ENCODE data around the gene TMEM270.

DNA sequence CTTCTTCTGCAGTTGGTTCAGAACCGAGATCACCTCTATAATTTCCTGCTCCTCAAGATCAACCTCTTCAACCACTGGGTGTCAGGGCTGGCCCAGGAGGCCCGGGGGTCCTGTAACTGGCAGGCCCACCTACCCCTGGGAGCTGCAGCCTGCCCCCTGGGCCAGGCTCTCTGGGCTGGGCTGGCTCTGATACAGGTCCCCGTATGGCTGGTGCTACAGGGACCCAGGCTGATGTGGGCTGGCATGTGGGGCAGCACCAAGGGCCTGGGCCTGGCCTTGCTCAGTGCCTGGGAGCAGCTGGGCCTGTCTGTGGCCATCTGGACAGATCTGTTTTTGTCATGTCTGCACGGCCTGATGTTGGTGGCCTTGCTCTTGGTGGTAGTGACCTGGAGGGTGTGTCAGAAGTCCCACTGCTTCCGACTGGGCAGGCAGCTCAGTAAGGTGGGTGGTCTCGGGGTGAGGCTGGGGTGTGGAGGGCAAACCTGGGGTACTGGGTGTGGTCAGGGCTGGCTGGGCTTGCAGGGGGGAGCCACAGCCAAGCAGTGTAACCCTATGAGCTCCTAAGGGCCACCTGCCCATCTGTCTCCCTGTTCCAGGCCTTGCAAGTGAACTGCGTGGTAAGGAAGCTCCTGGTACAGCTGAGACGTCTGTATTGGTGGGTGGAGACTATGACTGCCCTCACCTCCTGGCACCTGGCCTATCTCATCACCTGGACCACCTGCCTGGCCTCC lies 4.2 kb downstream of the TMEM270 start:
- TF ChIP-seq, protein P1, sequence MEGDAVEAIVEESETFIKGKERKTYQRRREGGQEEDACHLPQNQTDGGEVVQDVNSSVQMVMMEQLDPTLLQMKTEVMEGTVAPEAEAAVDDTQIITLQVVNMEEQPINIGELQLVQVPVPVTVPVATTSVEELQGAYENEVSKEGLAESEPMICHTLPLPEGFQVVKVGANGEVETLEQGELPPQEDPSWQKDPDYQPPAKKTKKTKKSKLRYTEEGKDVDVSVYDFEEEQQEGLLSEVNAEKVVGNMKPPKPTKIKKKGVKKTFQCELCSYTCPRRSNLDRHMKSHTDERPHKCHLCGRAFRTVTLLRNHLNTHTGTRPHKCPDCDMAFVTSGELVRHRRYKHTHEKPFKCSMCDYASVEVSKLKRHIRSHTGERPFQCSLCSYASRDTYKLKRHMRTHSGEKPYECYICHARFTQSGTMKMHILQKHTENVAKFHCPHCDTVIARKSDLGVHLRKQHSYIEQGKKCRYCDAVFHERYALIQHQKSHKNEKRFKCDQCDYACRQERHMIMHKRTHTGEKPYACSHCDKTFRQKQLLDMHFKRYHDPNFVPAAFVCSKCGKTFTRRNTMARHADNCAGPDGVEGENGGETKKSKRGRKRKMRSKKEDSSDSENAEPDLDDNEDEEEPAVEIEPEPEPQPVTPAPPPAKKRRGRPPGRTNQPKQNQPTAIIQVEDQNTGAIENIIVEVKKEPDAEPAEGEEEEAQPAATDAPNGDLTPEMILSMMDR (IDR thresholded peaks at IDR 0.05; ENCODE audit: low read depth, low read length, poor library complexity, severe bottlenecking): no peak
- TF ChIP-seq EZH2phosphoT487 (IDR thresholded peaks at IDR 0.05; ENCODE audit: borderline replicate concordance, low read length): no peak

Measured in DOHH2 (cell line).